K562 (cell line): ENCODE results near the gene PLCB1. TPM values are rescaled to one million over a fixed set of nuclear protein-coding genes. Genes with fewer than 3 reads are reported as not detected.

ENCODE experiments used
- ATAC-seq: fragments of 200-7000 bp; cut with Tn5 transposase; 3 replicates; pipeline ENCODE4 v1.9.1; 2020; ENCODE audit warnings: moderate library complexity
- BruUV-seq: library from RNA; stranded (reverse); fragments of 400-500 nt; replicated peaks from 2 replicates; lab custom pipeline; 2021; lab: Mats Ljungman, UMichigan
- CTCF ChIA-PET: fragments of 300-600 bp; formaldehyde crosslinking; extraction: SDS; loops from one replicate; lab custom pipeline; 2021; ENCODE audit warnings: low intra/inter-chr PET ratio; lab: Yijun Ruan, JAX
- POLR2A ChIA-PET: fragments of 300-600, 350-650 bp; sonication (Branson Sonifier 250); formaldehyde crosslinking; extraction: SDS; loops from one replicate; lab custom pipeline; 2021; ENCODE audit warnings: antibody characterized with exemption, inconsistent platforms; lab: Yijun Ruan, JAX
- DNase-seq, 4 experiments: peaks; one replicate each; pipeline versions ENCODE4 v3.0.0 to v3.0.0-alpha.2; 2011 to 2018; ENCODE audit warnings: low spot score in 3 of 4, mixed read lengths in 3 of 4; ENCODE audit errors: extremely low read depth in 1 of 4
- FAIRE-seq: peaks from 2 replicates; lab custom pipeline; 2011; peaks lifted over from hg19 to GRCh38; lab: Jason Lieb, UNC
- H2AFZ ChIP-seq: 2 replicates; pipeline ENCODE4 v1.6.0; 2011; ENCODE audit warnings: low read depth, low read length, control low read depth, inconsistent platforms
- H3K27ac ChIP-seq: fragments of 200-600 bp; 3 replicates; pipeline ENCODE4 v1.8.0; 2011; ENCODE audit warnings: low read depth, mild to moderate bottlenecking, control low read depth, inconsistent platforms, low read length, moderate library complexity, mixed read lengths; ENCODE audit errors: extremely low read depth
- H3K27me3 ChIP-seq, 2 experiments: fragments of 300-600 bp in 1 of 2; 2 replicates in 1 of 2; 3 replicates in 1 of 2; pipeline versions ENCODE4 v1.6.0 to v1.8.0; 2011; ENCODE audit warnings: inconsistent platforms in 2 of 2, low read length in 2 of 2, mild to moderate bottlenecking in 1 of 2, mixed read lengths in 1 of 2, moderate library complexity in 1 of 2; ENCODE audit not compliant: control insufficient read depth in 2 of 2, insufficient read depth in 2 of 2
- H3K36me3 ChIP-seq: fragments of 300-600 bp; 3 replicates; pipeline ENCODE4 v1.8.0; 2011; ENCODE audit warnings: mild to moderate bottlenecking, low read length, inconsistent platforms; ENCODE audit not compliant: control insufficient read depth, insufficient read depth
- H3K4me1 ChIP-seq, 2 experiments: fragments of 200-600 bp in 1 of 2; replicated peaks in 1 of 2; 2 replicates in 1 of 2; 3 replicates in 1 of 2; pipeline versions ENCODE4 v1.5.1 to v1.8.0; 2011; ENCODE audit warnings: inconsistent platforms in 2 of 2, low read length in 2 of 2, mild to moderate bottlenecking in 1 of 2, mixed read lengths in 1 of 2, moderate library complexity in 1 of 2; ENCODE audit not compliant: control insufficient read depth in 2 of 2, insufficient read depth in 2 of 2
- H3K4me2 ChIP-seq: 2 replicates; pipeline ENCODE4 v1.6.1; 2011; ENCODE audit warnings: low read length, control low read depth, inconsistent platforms, mixed read lengths; ENCODE audit not compliant: insufficient read depth
- H3K4me3 ChIP-seq: fragments of 200-600 bp; sonication (generic), shearing (Covaris generic); 2 replicates; pipeline ENCODE4 v1.5.1; 2016; ENCODE audit warnings: control low read depth, inconsistent platforms
- H3K79me2 ChIP-seq: fragments of 200-600 bp; 3 replicates; pipeline ENCODE4 v1.8.0; 2011; ENCODE audit warnings: low read length, inconsistent platforms; ENCODE audit not compliant: control insufficient read depth, insufficient read depth
- H3K9ac ChIP-seq, 2 experiments: 2 replicates each; pipeline versions ENCODE4 v1.6.0 to v1.6.1; 2011; ENCODE audit warnings: low read depth in 2 of 2, low read length in 2 of 2, control low read depth in 1 of 2, inconsistent platforms in 1 of 2, mild to moderate bottlenecking in 1 of 2, mixed read lengths in 1 of 2; ENCODE audit not compliant: insufficient read depth in 1 of 2
- H3K9me1 ChIP-seq: one replicate; pipeline ENCODE4 v1.6.0; 2011; ENCODE audit warnings: inconsistent platforms, mild to moderate bottlenecking, low read length, moderate library complexity; ENCODE audit not compliant: control insufficient read depth, insufficient read depth
- H3K9me3 ChIP-seq: replicated peaks from 2 replicates; pipeline ENCODE4 v1.5.1; 2011; ENCODE audit warnings: low read depth, low read length, inconsistent platforms; ENCODE audit not compliant: control insufficient read depth, insufficient read depth
- H4K20me1 ChIP-seq: replicated peaks from 2 replicates; pipeline ENCODE4 v1.6.1; 2011; ENCODE audit warnings: low read length, inconsistent platforms, mixed read lengths; ENCODE audit not compliant: control insufficient read depth, insufficient read depth
- CBX1 ChIP-seq: sonication (generic); IDR thresholded peaks from 2 replicates; pipeline ENCODE4 v1.6.1; 2016; ENCODE audit warnings: antibody characterized with exemption, low read depth, mild to moderate bottlenecking
- DMBX1 ChIP-seq: fragments of 250-450 bp; sonication (Bioruptor Pico); IDR thresholded peaks from 2 replicates; pipeline ENCODE4 v1.8.0; 2022; ENCODE audit warnings: inconsistent platforms, mild to moderate bottlenecking, moderate library complexity, borderline replicate concordance
- HCFC1 ChIP-seq: IDR thresholded peaks from 2 replicates; pipeline ENCODE4 v1.6.1; 2012; ENCODE audit warnings: low read depth, low read length, improper control_type of control experiment
- MTA2 ChIP-seq: fragments of 450-650 bp; IDR thresholded peaks from 2 replicates; pipeline ENCODE4 v1.6.1; 2016; ENCODE audit warnings: low read depth
- ZBTB7A ChIP-seq: IDR thresholded peaks from 2 replicates; pipeline ENCODE4 v1.6.1; 2011; ENCODE audit warnings: low read depth, mild to moderate bottlenecking, low read length, moderate library complexity, borderline replicate concordance; ENCODE audit not compliant: control insufficient read depth
- ZNF324 ChIP-seq: fragments of 250-450 bp; sonication (Bioruptor Pico); IDR thresholded peaks from 2 replicates; pipeline ENCODE4 v1.4.0; 2020; ENCODE audit warnings: mild to moderate bottlenecking
- WGBS: fragments of 100-300 bp; shearing (Covaris generic); methylation state at CpG from one replicate; pipeline ENCODE4 v1.1.6; 2016; ENCODE audit warnings: low coverage, mixed read lengths; ENCODE audit not compliant: insufficient coverage; ENCODE audit errors: missing lambda C conversion rate; 5-methylcytosine and 5-hydroxymethylcytosine counted together
- in situ Hi-C: fragments of 300-500 bp; cut with MboI; formaldehyde crosslinking; loops from 4 replicates; pipeline ENCODE4 v1.15.0; 2018; ENCODE audit warnings: inconsistent platforms, mixed read lengths
- intact Hi-C: fragments of 100-400 bp; cut with micrococcal nuclease; formaldehyde crosslinking; loops from 2 replicates; pipeline ENCODE4 v1.14.2; 2022
- polyA plus RNA-seq, 8 experiments: library from polyadenylated mRNA; depleted of rRNA in 4 of 8; stranded (reverse) in 5 of 8; unstranded in 3 of 8; fragments of >200 nt; fragmentation: Nextera tagmentation in 2 of 8; fragmentation: Illumina TruSeq in 1 of 8; extraction: Ambion mirVana in 2 of 8; extraction: Trizol in 1 of 8; gene quantifications; 2 replicates each; pipeline versions ENCODE4 v1.2.1 to v1.2.3, GENCODE V29; 2011 to 2014; ENCODE audit warnings: inconsistent platforms in 1 of 8, missing spikeins in 1 of 8
- total RNA-seq, 7 experiments: library from RNA; depleted of rRNA in 6 of 7; stranded (reverse); fragments of >200 nt in 6 of 7; fragmentation: Illumina TruSeq in 2 of 7; extraction: Trizol in 2 of 7; gene quantifications; 2 replicates each; pipeline versions ENCODE4 v1.2.1 to v1.2.3, GENCODE V29; 2011 to 2021; ENCODE audit warnings: low replicate concordance in 1 of 7
- TF ChIP-seq, protein P1 (sequence below): fragments of 450-650 bp; formaldehyde crosslinking; IDR thresholded peaks from 2 replicates; pipeline ENCODE4 v1.4.0; 2022; ENCODE audit warnings: mild to moderate bottlenecking, moderate library complexity
- TF ChIP-seq, protein P2 (sequence below): fragments of 450-650 bp; IDR thresholded peaks from 2 replicates; pipeline ENCODE4 v1.6.1; 2016; ENCODE audit warnings: mild to moderate bottlenecking
- TF ChIP-seq, protein P3 (sequence below): fragments of 250-450 bp; sonication (Bioruptor Pico); IDR thresholded peaks from 2 replicates; pipeline ENCODE4 v1.4.0; 2020; ENCODE audit warnings: mild to moderate bottlenecking, moderate library complexity, borderline replicate concordance
- TF ChIP-seq, protein P4 (sequence below): fragments of 250-450 bp; sonication (Bioruptor Pico); IDR thresholded peaks from 2 replicates; pipeline ENCODE4 v1.8.0; 2022; ENCODE audit warnings: inconsistent platforms

The PLCB1 gene
- total and polyA plus RNA-seq, 9 of the 15 experiments (the other 6 are each of a cell fraction or from before 2014, with no cell fraction given): 0.34 to 3.1 (median 1.3) TPM

DNA sequence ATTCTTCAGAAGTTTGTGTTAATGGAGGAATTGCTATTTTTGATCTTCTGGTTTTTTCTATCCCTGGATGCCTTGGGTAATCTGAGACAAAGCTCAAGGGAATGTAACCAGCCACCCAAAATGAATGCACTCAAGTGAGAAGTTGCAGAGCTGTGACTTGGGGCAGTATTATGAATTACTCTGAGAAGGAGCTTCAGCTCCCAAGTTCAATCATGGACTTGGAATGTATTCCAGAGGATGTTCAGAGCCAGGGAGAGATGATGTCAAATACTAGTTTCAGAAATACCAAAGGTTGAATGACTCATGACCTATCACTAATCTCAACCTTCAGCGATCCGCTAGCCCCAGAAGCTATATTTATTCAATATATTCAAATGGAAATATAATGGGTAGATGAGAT lies 561.6 kb downstream of the PLCB1 start:
- 8% methylated on average over 2 of the region's 2 CpGs for WGBS
- Histone ChIP-seq H3K4me1 (no peaks in the 10 kb centered on the region), H3K9ac (no peak overlapping the region), H3K4me3 (no peak overlapping the region), H3K4me2 (no peak overlapping the region), H3K36me3 (no peaks in the 10 kb centered on the region), H3K27ac (no peak overlapping the region), H3K9me3 (no peaks in the 10 kb centered on the region), H3K27me3 (no peaks in the 10 kb centered on the region), H3K9me1 (no peaks in the 10 kb centered on the region), H4K20me1 (no peaks in the 10 kb centered on the region), H3K79me2 (no peaks in the 10 kb centered on the region), H2AFZ (no peak overlapping the region)
- POLR2A ChIA-PET: no interaction called here
- in situ Hi-C loops (no loop called here), intact Hi-C loops (no loop called here)
- BruUV-seq: no TSS peak
- CTCF ChIA-PET: no interaction called here
- FAIRE-seq (no peak), DNase-seq (no peak), ATAC-seq (no peak)
- no peak for TF ChIP-seq HCFC1
- no peak for TF ChIP-seq DMBX1 (CRISPR knock-in tag)
- TF ChIP-seq, protein P1, sequence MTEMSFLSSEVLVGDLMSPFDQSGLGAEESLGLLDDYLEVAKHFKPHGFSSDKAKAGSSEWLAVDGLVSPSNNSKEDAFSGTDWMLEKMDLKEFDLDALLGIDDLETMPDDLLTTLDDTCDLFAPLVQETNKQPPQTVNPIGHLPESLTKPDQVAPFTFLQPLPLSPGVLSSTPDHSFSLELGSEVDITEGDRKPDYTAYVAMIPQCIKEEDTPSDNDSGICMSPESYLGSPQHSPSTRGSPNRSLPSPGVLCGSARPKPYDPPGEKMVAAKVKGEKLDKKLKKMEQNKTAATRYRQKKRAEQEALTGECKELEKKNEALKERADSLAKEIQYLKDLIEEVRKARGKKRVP (CRISPR knock-in tag): no peak
- TF ChIP-seq CBX1: no peak
- TF ChIP-seq, protein P2, sequence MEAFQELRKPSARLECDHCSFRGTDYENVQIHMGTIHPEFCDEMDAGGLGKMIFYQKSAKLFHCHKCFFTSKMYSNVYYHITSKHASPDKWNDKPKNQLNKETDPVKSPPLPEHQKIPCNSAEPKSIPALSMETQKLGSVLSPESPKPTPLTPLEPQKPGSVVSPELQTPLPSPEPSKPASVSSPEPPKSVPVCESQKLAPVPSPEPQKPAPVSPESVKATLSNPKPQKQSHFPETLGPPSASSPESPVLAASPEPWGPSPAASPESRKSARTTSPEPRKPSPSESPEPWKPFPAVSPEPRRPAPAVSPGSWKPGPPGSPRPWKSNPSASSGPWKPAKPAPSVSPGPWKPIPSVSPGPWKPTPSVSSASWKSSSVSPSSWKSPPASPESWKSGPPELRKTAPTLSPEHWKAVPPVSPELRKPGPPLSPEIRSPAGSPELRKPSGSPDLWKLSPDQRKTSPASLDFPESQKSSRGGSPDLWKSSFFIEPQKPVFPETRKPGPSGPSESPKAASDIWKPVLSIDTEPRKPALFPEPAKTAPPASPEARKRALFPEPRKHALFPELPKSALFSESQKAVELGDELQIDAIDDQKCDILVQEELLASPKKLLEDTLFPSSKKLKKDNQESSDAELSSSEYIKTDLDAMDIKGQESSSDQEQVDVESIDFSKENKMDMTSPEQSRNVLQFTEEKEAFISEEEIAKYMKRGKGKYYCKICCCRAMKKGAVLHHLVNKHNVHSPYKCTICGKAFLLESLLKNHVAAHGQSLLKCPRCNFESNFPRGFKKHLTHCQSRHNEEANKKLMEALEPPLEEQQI: no peak
- TF ChIP-seq ZNF324 (CRISPR knock-in tag): no peak
- no peak for TF ChIP-seq MTA2
- TF ChIP-seq, protein P3, sequence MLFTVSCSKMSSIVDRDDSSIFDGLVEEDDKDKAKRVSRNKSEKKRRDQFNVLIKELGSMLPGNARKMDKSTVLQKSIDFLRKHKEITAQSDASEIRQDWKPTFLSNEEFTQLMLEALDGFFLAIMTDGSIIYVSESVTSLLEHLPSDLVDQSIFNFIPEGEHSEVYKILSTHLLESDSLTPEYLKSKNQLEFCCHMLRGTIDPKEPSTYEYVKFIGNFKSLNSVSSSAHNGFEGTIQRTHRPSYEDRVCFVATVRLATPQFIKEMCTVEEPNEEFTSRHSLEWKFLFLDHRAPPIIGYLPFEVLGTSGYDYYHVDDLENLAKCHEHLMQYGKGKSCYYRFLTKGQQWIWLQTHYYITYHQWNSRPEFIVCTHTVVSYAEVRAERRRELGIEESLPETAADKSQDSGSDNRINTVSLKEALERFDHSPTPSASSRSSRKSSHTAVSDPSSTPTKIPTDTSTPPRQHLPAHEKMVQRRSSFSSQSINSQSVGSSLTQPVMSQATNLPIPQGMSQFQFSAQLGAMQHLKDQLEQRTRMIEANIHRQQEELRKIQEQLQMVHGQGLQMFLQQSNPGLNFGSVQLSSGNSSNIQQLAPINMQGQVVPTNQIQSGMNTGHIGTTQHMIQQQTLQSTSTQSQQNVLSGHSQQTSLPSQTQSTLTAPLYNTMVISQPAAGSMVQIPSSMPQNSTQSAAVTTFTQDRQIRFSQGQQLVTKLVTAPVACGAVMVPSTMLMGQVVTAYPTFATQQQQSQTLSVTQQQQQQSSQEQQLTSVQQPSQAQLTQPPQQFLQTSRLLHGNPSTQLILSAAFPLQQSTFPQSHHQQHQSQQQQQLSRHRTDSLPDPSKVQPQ (CRISPR knock-in tag): no peak
- TF ChIP-seq, protein P4, sequence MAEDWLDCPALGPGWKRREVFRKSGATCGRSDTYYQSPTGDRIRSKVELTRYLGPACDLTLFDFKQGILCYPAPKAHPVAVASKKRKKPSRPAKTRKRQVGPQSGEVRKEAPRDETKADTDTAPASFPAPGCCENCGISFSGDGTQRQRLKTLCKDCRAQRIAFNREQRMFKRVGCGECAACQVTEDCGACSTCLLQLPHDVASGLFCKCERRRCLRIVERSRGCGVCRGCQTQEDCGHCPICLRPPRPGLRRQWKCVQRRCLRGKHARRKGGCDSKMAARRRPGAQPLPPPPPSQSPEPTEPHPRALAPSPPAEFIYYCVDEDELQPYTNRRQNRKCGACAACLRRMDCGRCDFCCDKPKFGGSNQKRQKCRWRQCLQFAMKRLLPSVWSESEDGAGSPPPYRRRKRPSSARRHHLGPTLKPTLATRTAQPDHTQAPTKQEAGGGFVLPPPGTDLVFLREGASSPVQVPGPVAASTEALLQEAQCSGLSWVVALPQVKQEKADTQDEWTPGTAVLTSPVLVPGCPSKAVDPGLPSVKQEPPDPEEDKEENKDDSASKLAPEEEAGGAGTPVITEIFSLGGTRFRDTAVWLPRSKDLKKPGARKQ (CRISPR knock-in tag): no peak
- TF ChIP-seq ZBTB7A: no peak
